Right lobe of liver (tissue), 4 donors: ENCODE measurements around the gene MXI1.

Experiments used
- CTCF ChIP-seq, 4 donors: fragments of 200-600 bp in 3 of 4; fragments of 450-650 bp in 1 of 4; IDR thresholded peaks; one replicate each; pipeline versions ENCODE4 v1.5.1 to v1.8.0; 2016 to 2022; ENCODE audit warnings: antibody characterized with exemption in 4 of 4, mild to moderate bottlenecking in 2 of 4
- POLR2A ChIP-seq: fragments of 450-650 bp; IDR thresholded peaks from one replicate; pipeline ENCODE4 v1.6.1; 2017; ENCODE audit warnings: antibody characterized with exemption, mild to moderate bottlenecking
- donor health status: DM: no; HTN: no; CAD: no.
- donor health status: DM: no; HTN: no; CAD: no.
- donor health status: DM: no; HTN: yes; CAD: no.

GRCh38 chr10:110237894-110238480 is 30.6 kb downstream of the MXI1 start:
- TF ChIP-seq CTCF (IDR thresholded peaks at IDR 0.05) (no peak), POLR2A (no peak)
